ENCODE data around the gene WDR75. TPM values are rescaled to one million over a fixed set of nuclear protein-coding genes. Genes with fewer than 3 reads are reported as not detected.

Gene WDR75
- total and polyA plus RNA-seq, 9 of the 15 experiments (the other 6 are each of a cell fraction or from before 2014, with no cell fraction given) = 50.9 to 111 (median 76.4) TPM

DNA sequence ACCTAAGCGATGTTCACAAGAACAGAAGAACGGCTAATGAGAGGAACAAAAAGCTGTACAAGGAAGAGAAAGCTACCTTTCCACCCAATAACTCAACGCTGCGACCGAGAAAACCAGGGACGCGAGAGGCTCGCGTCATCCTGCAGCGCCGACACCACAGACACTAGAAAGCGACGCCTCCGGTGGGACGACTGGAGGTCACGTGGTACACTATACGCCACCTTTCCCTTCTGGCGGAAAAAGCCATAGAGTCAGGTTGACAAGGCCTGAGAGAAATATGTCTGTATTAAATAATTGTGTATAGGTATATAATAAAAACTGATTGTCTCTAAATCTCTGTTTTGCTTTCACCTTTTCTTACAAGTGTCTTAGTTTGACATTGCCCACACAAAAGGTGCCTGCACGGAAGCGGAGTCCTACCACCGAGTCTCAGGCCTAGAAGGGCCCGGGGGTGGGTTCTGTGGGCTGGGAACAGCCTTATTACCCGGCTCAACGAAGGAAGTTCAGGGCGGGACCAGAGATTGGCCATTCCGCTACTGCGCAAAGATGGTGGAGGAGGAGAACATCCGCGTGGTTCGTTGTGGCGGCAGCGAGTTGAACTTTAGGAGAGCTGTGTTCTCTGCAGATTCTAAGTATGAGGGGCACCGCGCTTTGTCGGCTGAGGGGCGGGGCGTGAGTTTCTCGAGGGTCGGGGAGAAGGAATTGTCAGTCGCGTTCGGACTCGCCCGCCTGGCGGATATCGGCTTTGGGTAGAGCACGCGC, at the start of gene WDR75 (continued):
- TF ChIP-seq ZNF699 (CRISPR knock-in tag; IDR thresholded peaks at IDR 0.05; ENCODE audit: insufficient replicate concordance) (no peak), CREB3 (tag; conservative IDR thresholded peaks at IDR 0.05; ENCODE audit: low read depth) (no peak), SMARCC2 (IDR thresholded peaks at IDR 0.05; ENCODE audit: low read depth) (no peak), ZNF12 (CRISPR knock-in tag; IDR thresholded peaks at IDR 0.05) (no peak), CBX3 (IDR thresholded peaks at IDR 0.05; ENCODE audit: borderline replicate concordance in 1 of 2, low read length in 2 of 2) (peak in 1 of 2 experiments; percentile 7; a peak in 1 of 3 replicates), NR2C2 (CRISPR knock-in tag; IDR thresholded peaks at IDR 0.05) (no peak), NR2C2 (tag; IDR thresholded peaks at IDR 0.05) (peak; percentile 73), PPARD (CRISPR knock-in tag; IDR thresholded peaks at IDR 0.05) (no peak), MTA2 (IDR thresholded peaks at IDR 0.05; ENCODE audit: low read depth) (no peak), ZNF143 (CRISPR knock-in tag; IDR thresholded peaks at IDR 0.05) (no peak), SMAD3 (CRISPR knock-in tag; conservative IDR thresholded peaks at IDR 0.05) (no peak), BRD4 (IDR thresholded peaks at IDR 0.05) (no peak), FOS (IDR thresholded peaks at IDR 0.05; ENCODE audit: extremely low read depth, insufficient read length) (no peak), ZBTB33 (CRISPR knock-in tag; IDR thresholded peaks at IDR 0.05) (no peak), ZNF518B (CRISPR knock-in tag; IDR thresholded peaks at IDR 0.05) (no peak), MECOM (CRISPR knock-in tag; IDR thresholded peaks at IDR 0.05) (no peak), ZNF384 (IDR thresholded peaks at IDR 0.05; ENCODE audit: low read depth, low read length) (no peak), BRCA1 (IDR thresholded peaks at IDR 0.05) (no peak), BRCA1 (CRISPR knock-in tag; IDR thresholded peaks at IDR 0.05) (no peak), RBM17 (IDR thresholded peaks at IDR 0.05; ENCODE audit: borderline replicate concordance, low read depth, low read length) (no peak), RUNX1 (IDR thresholded peaks at IDR 0.05; ENCODE audit: low read depth) (no peak)
- TF ChIP-seq, protein P1, sequence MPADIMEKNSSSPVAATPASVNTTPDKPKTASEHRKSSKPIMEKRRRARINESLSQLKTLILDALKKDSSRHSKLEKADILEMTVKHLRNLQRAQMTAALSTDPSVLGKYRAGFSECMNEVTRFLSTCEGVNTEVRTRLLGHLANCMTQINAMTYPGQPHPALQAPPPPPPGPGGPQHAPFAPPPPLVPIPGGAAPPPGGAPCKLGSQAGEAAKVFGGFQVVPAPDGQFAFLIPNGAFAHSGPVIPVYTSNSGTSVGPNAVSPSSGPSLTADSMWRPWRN (IDR thresholded peaks at IDR 0.05; ENCODE audit: low read depth) = no peak
